ENCODE data around the gene ITLN1. TPM values are rescaled to one million over a fixed set of nuclear protein-coding genes. Genes with fewer than 3 reads are reported as not detected.
"Not testable (repeated sequence)": the region's sequence is repeated elsewhere in the genome, so short reads cannot be mapped to it uniquely, and the experiment has no call there.

The ITLN1 gene
- total RNA-seq, 2 donors from 2014 or later = 1,064 to 3,973 TPM

DNA sequence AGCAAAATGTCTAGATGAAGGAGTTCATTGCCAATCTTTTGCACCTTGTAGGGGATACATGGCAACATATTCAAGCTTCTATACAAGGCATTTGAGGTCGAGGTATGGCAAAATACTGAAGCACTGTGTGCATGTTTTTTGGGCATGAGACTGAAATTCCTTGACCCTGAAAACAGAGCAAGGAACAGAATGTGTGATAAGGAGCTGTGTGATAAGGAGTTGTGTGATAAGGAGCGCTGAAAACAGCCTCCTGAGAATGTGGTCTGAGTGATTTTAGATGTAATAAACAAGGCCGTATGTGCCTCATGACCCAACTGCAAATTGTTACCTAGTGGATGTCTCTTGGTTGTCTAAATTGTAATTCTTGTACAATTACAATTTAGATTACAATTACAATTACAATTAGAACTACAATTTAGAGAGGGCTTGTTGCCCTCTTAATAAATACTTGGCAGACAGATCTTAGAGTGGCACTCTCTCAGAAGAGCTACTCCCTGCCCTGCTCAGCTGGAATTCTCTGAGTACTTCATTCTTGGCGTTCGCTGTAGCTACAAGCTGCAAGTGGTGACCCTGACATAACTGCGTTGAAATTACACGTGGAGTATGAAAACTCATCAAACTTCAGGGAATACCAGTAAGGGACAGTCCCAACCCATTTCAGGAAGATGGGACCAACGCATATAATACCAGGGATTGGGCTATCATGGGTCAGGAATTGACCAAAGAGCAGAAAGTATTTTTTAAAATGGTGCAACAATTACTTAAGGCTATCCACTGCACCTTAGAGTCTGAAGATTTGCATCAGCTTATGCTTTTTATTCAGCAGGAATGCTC lies 20.0 kb upstream of the ITLN1 start:
- DNase-seq (ENCODE audit: low spot score) = no peak
- no peaks in the 10 kb centered on the region for H3K36me3 ChIP-seq
- peaks cover 0 to 4% of the 10 kb centered on the region in 2 donors for H3K9me3 ChIP-seq
- peaks cover 0 to 23% of the 10 kb centered on the region in 2 donors for H3K4me1 ChIP-seq
- H3K4me3 ChIP-seq = no peak overlapping the region
- no peak for TF ChIP-seq CTCF (IDR thresholded peaks at IDR 0.05)
- H3K27me3 ChIP-seq = no peaks in the 10 kb centered on the region
- peak overlapping the region in 1 of 2 donors; percentile 19 for H3K27ac ChIP-seq

DNA sequence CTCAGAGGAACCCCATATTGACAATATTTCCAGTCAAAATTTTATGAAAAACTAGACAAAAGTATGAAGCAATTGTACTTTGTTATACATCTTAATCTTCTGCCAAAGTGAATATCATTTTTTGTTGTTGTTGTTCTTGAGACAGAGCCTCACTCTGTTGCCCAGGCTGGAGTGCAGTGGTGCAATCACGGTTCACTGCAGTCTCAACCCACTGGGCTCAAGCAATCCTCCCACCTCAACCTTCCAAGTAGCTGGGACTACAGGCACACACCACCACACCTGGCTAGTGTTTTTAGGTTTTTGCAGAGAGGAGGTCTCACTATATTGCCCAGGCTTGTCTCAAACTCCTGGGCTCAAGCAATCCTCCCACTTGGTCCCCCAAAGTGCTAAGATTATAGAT lies 17.3 kb upstream of the ITLN1 start:
- DNase-seq (ENCODE audit: low spot score); H3K27ac ChIP-seq; H3K27me3 ChIP-seq; H3K4me3 ChIP-seq; H3K36me3 ChIP-seq; H3K9me3 ChIP-seq: not testable (repeated sequence)
- H3K4me1 ChIP-seq = peaks cover 0 to 14% of the 10 kb centered on the region in 2 donors

- no peak for TF ChIP-seq CTCF (IDR thresholded peaks at IDR 0.05)
- H3K4me1 ChIP-seq = peaks cover 0 to 14% of the 10 kb centered on the region in 2 donors
Observed at GRCh38 chr1:160901768-160902167, 16.8 kb upstream of the ITLN1 start.

DNA sequence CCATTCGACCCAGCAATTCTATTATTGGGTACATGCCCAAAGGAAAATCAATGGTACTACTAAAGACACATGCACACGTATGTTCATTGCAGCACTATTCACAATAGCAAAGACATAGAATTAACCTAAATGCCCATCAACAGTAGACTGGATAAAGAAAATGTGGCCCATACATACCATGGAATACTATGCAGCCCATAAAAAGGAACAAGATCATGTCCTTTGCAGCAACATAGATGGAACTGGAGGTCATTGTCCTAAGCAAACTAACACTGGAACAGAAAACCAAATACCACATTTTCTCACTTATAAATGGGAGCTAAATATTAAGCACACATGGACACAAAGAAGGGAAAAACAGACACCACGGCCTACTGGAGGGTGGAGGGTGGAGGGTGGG lies 15.7 kb upstream of the ITLN1 start:
- not testable (repeated sequence) for H3K27me3 ChIP-seq; H3K36me3 ChIP-seq; H3K27ac ChIP-seq; DNase-seq (ENCODE audit: low spot score); H3K4me3 ChIP-seq; H3K9me3 ChIP-seq
- H3K4me1 ChIP-seq = peaks cover 0 to 11% of the 10 kb centered on the region in 2 donors

More at GRCh38 chr1:160901768-160902167, 16.8 kb upstream of the ITLN1 start:
- DNase-seq (ENCODE audit: low spot score) = no peak
- Histone ChIP-seq H3K27ac (no peak overlapping the region), H3K4me3 (no peak overlapping the region), H3K27me3 (no peaks in the 10 kb centered on the region), H3K36me3 (no peaks in the 10 kb centered on the region), H3K9me3 (peaks cover 0 to 4% of the 10 kb centered on the region in 2 donors)

- H3K27ac ChIP-seq; H3K4me1 ChIP-seq; H3K4me3 ChIP-seq; DNase-seq (ENCODE audit: low spot score); H3K9me3 ChIP-seq; H3K27me3 ChIP-seq; H3K36me3 ChIP-seq: not testable (repeated sequence)
Observed at GRCh38 chr1:160894368-160895135, 9.6 kb upstream of the ITLN1 start.

GRCh38 chr1:160891474-160891873 lies 6.5 kb upstream of the ITLN1 start:
- no peak for DNase-seq (ENCODE audit: low spot score)
- H3K4me3 ChIP-seq = no peak overlapping the region
- no peak overlapping the region for H3K27ac ChIP-seq
- no peak for TF ChIP-seq CTCF (IDR thresholded peaks at IDR 0.05)
- no peaks in the 10 kb centered on the region for H3K4me1 ChIP-seq
- no peaks in the 10 kb centered on the region for H3K27me3 ChIP-seq
- peaks cover 0 to 6% of the 10 kb centered on the region in 2 donors for H3K9me3 ChIP-seq
- no peaks in the 10 kb centered on the region for H3K36me3 ChIP-seq

GRCh38 chr1:160888926-160889325 lies 3.9 kb upstream of the ITLN1 start:
- Histone ChIP-seq H3K27ac (no peak overlapping the region), H3K9me3 (peaks cover 0 to 1% of the 10 kb centered on the region in 2 donors), H3K4me3 (no peak overlapping the region), H3K36me3 (no peaks in the 10 kb centered on the region), H3K4me1 (no peaks in the 10 kb centered on the region), H3K27me3 (no peaks in the 10 kb centered on the region)
- DNase-seq (ENCODE audit: low spot score) = no peak
- no peak for TF ChIP-seq CTCF (IDR thresholded peaks at IDR 0.05)

All from right atrium auricular region (tissue), 2 donors.